DMS53 treated with DMSO at 0.1 percent for 48 hours (cell line): ENCODE results near the gene ADGRG4.
A peak's percentile ranks its signal among the peaks of the same experiment; 100 is the strongest.
"Not testable (repeated sequence)": the region's sequence is repeated elsewhere in the genome, so short reads cannot be mapped to it uniquely, and the experiment has no call there.

Source experiments
- DNase-seq: peaks from one replicate; lab custom pipeline; 2025; ENCODE audit not compliant: unreplicated experiment; lab: John Stamatoyannopoulos, UW

Gene ADGRG4

GRCh38 chrX:136386173-136386572, 85.4 kb downstream of the ADGRG4 start:
- DNase-seq, result no peak

GRCh38 chrX:136386826-136387225, 86.1 kb downstream of the ADGRG4 start:
- peak; percentile 46 for DNase-seq

GRCh38 chrX:136387951-136388502, 87.3 kb downstream of the ADGRG4 start:
- no peak for DNase-seq

- DNase-seq, result no peak
Observed at GRCh38 chrX:136390921-136391320, 90.2 kb downstream of the ADGRG4 start.

- DNase-seq, result no peak
Observed at GRCh38 chrX:136395271-136395670, 94.5 kb downstream of the ADGRG4 start.

- peak; percentile 43 for DNase-seq
Observed at GRCh38 chrX:136397001-136397400, 96.2 kb downstream of the ADGRG4 start.

GRCh38 chrX:136405126-136405525, 104.4 kb downstream of the ADGRG4 start:
- no peak for DNase-seq

GRCh38 chrX:136417806-136418205, 117.0 kb downstream of the ADGRG4 start:
- DNase-seq, result no peak

GRCh38 chrX:136421338-136421737, 120.6 kb downstream of the ADGRG4 start:
- DNase-seq, result no peak

- no peak for DNase-seq
Observed at GRCh38 chrX:136423724-136424123, 123.0 kb downstream of the ADGRG4 start.

- DNase-seq, result no peak
Observed at GRCh38 chrX:136425996-136426395, 125.2 kb downstream of the ADGRG4 start.

GRCh38 chrX:136431625-136432024, 130.9 kb downstream of the ADGRG4 start:
- no peak for DNase-seq

GRCh38 chrX:136437774-136438173, 137.0 kb downstream of the ADGRG4 start:
- DNase-seq, result no peak

- DNase-seq, result no peak
Observed at GRCh38 chrX:136438192-136438591, 137.4 kb downstream of the ADGRG4 start.

GRCh38 chrX:136445674-136446073, 144.9 kb downstream of the ADGRG4 start:
- not testable (repeated sequence) for DNase-seq

GRCh38 chrX:136446208-136446607, 145.4 kb downstream of the ADGRG4 start:
- DNase-seq, result no peak

GRCh38 chrX:136447308-136447707, 146.5 kb downstream of the ADGRG4 start:
- DNase-seq, result no peak

GRCh38 chrX:136447968-136448367, 147.2 kb downstream of the ADGRG4 start:
- no peak for DNase-seq

- peak; percentile 41 for DNase-seq
Observed at GRCh38 chrX:136450050-136450830, 149.5 kb downstream of the ADGRG4 start.

GRCh38 chrX:136452614-136453013, 151.9 kb downstream of the ADGRG4 start:
- DNase-seq, result no peak

GRCh38 chrX:136453114-136453513, 152.4 kb downstream of the ADGRG4 start:
- DNase-seq, result no peak

GRCh38 chrX:136453771-136454170, 153.0 kb downstream of the ADGRG4 start:
- DNase-seq, result peak; percentile 50

GRCh38 chrX:136456133-136456532, 155.4 kb downstream of the ADGRG4 start:
- no peak for DNase-seq
